ENCODE results near the gene EXOSC1.
"Not testable (repeated sequence)": the region's sequence is repeated elsewhere in the genome, so short reads cannot be mapped to it uniquely, and the experiment has no call there.

EXOSC1 gene

DNA sequence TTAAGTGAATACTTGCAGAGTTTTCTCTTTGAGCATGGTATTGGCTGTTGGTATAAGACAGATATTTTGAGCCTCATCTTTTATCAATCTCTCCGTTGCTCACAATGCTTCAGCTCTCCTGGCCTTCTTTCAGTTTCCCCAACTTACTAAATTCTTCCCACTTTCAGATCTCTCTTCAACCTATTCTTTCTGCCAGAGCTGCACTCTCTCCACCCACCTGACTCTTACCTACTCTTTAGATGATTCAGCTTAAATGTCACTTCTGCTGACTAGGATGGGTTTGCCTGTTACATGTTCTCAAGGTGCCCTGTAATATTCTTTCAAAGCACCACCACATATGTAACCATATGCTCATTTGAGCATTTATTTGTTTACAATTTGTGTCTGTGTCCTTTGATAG, 1.6 kb downstream of the EXOSC1 start:
- peaks cover 13 to 14% of the 10 kb centered on the region in 2 donors for H3K4me1 ChIP-seq (ENCODE audit: control insufficient read depth in 2 of 2, insufficient read depth in 2 of 2, low read length in 2 of 2)
- H3K36me3 ChIP-seq (ENCODE audit: control insufficient read depth in 2 of 2, insufficient read depth in 2 of 2, low read length in 2 of 2): peaks cover 11 to 20% of the 10 kb centered on the region in 2 donors
- no peaks in the 10 kb centered on the region for H3K27me3 ChIP-seq (ENCODE audit: control insufficient read depth in 2 of 2, insufficient read depth in 2 of 2, low read length in 2 of 2)
- H3K4me3 ChIP-seq (ENCODE audit: low read length in 2 of 2): no peak overlapping the region
- no peak overlapping the region for H3K27ac ChIP-seq (ENCODE audit: low read depth in 2 of 2, low read length in 2 of 2)
- H3K9me3 ChIP-seq (ENCODE audit: control insufficient read depth in 2 of 2, low read length in 2 of 2): no peaks in the 10 kb centered on the region
- no peak overlapping the region for H3K9ac ChIP-seq (ENCODE audit: low read depth in 1 of 2, low read length in 2 of 2)

- Histone ChIP-seq H3K27me3 (ENCODE audit: control insufficient read depth in 2 of 2, insufficient read depth in 2 of 2, low read length in 2 of 2) (no peaks in the 10 kb centered on the region), H3K4me1 (ENCODE audit: control insufficient read depth in 2 of 2, insufficient read depth in 2 of 2, low read length in 2 of 2) (peaks cover 9 to 14% of the 10 kb centered on the region in 2 donors), H3K27ac (ENCODE audit: low read depth in 2 of 2, low read length in 2 of 2) (no peak overlapping the region), H3K36me3 (ENCODE audit: control insufficient read depth in 2 of 2, insufficient read depth in 2 of 2, low read length in 2 of 2) (peaks cover 19 to 29% of the 10 kb centered on the region in 2 donors), H3K4me3 (ENCODE audit: low read length in 2 of 2) (no peak overlapping the region), H3K9me3 (ENCODE audit: control insufficient read depth in 2 of 2, low read length in 2 of 2) (no peaks in the 10 kb centered on the region), H3K9ac (ENCODE audit: low read depth in 1 of 2, low read length in 2 of 2) (no peak overlapping the region)
Measured at GRCh38 chr10:97442277-97442676, 3.5 kb downstream of the EXOSC1 start.

DNA sequence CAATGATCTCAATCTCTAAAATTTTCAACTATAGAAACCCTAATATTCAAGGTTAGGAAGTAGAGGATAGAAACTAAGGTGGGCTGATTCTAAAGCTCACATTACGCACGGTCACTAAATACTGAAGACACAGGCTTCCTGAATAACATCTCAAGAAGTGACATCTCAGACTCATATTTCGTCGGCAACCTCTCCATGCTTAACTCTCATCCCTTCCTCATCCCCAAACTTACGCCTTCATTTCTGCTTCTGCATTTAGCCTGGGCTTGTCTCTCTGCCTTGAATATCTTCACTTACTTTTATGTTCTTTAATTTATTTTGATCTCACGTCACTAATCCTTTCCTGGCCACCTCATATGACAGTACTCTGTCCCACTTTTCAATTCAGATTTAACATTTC, 10.6 kb downstream of the EXOSC1 start:
- Histone ChIP-seq H3K9ac (ENCODE audit: low read depth in 1 of 2, low read length in 2 of 2) (no peak overlapping the region), H3K4me3 (ENCODE audit: low read length in 2 of 2) (no peak overlapping the region), H3K9me3 (ENCODE audit: control insufficient read depth in 2 of 2, low read length in 2 of 2) (no peaks in the 10 kb centered on the region), H3K4me1 (ENCODE audit: control insufficient read depth in 2 of 2, insufficient read depth in 2 of 2, low read length in 2 of 2) (no peaks in the 10 kb centered on the region), H3K27me3 (ENCODE audit: control insufficient read depth in 2 of 2, insufficient read depth in 2 of 2, low read length in 2 of 2) (no peaks in the 10 kb centered on the region), H3K27ac (ENCODE audit: low read depth in 2 of 2, low read length in 2 of 2) (no peak overlapping the region), H3K36me3 (ENCODE audit: control insufficient read depth in 2 of 2, insufficient read depth in 2 of 2, low read length in 2 of 2) (peaks cover 48 to 64% of the 10 kb centered on the region in 2 donors)

- no peaks in the 10 kb centered on the region for H3K9me3 ChIP-seq (ENCODE audit: control insufficient read depth in 2 of 2, low read length in 2 of 2)
- H3K4me1 ChIP-seq (ENCODE audit: control insufficient read depth in 2 of 2, insufficient read depth in 2 of 2, low read length in 2 of 2): no peaks in the 10 kb centered on the region
- no peak overlapping the region for H3K4me3 ChIP-seq (ENCODE audit: low read length in 2 of 2)
- H3K27me3 ChIP-seq (ENCODE audit: control insufficient read depth in 2 of 2, insufficient read depth in 2 of 2, low read length in 2 of 2): no peaks in the 10 kb centered on the region
- H3K9ac ChIP-seq (ENCODE audit: low read depth in 1 of 2, low read length in 2 of 2): no peak overlapping the region
- H3K27ac ChIP-seq (ENCODE audit: low read depth in 2 of 2, low read length in 2 of 2): no peak overlapping the region
- peaks cover 49 to 66% of the 10 kb centered on the region in 2 donors for H3K36me3 ChIP-seq (ENCODE audit: control insufficient read depth in 2 of 2, insufficient read depth in 2 of 2, low read length in 2 of 2)
Measured at GRCh38 chr10:97434557-97434956, 11.2 kb downstream of the EXOSC1 start.

- Histone ChIP-seq H3K9me3 (ENCODE audit: control insufficient read depth in 2 of 2, low read length in 2 of 2) (no peaks in the 10 kb centered on the region), H3K9ac (ENCODE audit: low read depth in 1 of 2, low read length in 2 of 2) (no peak overlapping the region), H3K4me1 (ENCODE audit: control insufficient read depth in 2 of 2, insufficient read depth in 2 of 2, low read length in 2 of 2) (no peaks in the 10 kb centered on the region), H3K27ac (ENCODE audit: low read depth in 2 of 2, low read length in 2 of 2) (no peak overlapping the region), H3K4me3 (ENCODE audit: low read length in 2 of 2) (no peak overlapping the region), H3K36me3 (ENCODE audit: control insufficient read depth in 2 of 2, insufficient read depth in 2 of 2, low read length in 2 of 2) (peaks cover 48 to 62% of the 10 kb centered on the region in 2 donors), H3K27me3 (ENCODE audit: control insufficient read depth in 2 of 2, insufficient read depth in 2 of 2, low read length in 2 of 2) (no peaks in the 10 kb centered on the region)
Measured at GRCh38 chr10:97434055-97434454, 11.8 kb downstream of the EXOSC1 start.

DNA sequence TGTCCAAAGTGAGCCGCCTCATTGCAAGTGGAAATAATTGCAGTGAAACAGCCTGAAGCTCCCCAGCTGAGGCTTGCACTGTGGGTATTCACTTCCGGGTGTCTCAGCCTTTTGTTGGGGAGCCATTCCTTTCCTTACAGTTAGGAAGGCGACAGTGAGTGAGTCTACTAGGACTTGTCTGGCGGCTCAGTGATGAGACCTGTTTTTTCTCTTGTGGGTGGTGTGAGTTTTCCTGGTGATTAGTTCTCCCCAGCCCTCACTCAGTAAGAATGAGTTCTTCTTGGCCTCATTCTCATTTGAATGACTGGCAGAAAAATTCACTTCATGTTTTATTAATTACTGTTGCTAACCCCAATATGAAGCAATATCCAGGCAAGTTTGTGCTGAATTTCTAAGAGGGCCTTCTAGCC, 17.2 kb downstream of the EXOSC1 start:
- Histone ChIP-seq H3K4me1 (ENCODE audit: control insufficient read depth in 2 of 2, insufficient read depth in 2 of 2, low read length in 2 of 2) (peaks cover 20 to 21% of the 10 kb centered on the region in 2 donors), H3K27ac (ENCODE audit: low read depth in 2 of 2, low read length in 2 of 2) (peak overlapping the region; percentile 27 to 38), H3K4me3 (ENCODE audit: low read length in 2 of 2) (peak overlapping the region; percentile 11 to 48), H3K27me3 (ENCODE audit: control insufficient read depth in 2 of 2, insufficient read depth in 2 of 2, low read length in 2 of 2) (no peaks in the 10 kb centered on the region), H3K9me3 (ENCODE audit: control insufficient read depth in 2 of 2, low read length in 2 of 2) (no peaks in the 10 kb centered on the region), H3K9ac (ENCODE audit: low read depth in 1 of 2, low read length in 2 of 2) (peak overlapping the region in 1 of 2 donors; percentile 29), H3K36me3 (ENCODE audit: control insufficient read depth in 2 of 2, insufficient read depth in 2 of 2, low read length in 2 of 2) (peaks cover 25 to 26% of the 10 kb centered on the region in 2 donors)

DNA sequence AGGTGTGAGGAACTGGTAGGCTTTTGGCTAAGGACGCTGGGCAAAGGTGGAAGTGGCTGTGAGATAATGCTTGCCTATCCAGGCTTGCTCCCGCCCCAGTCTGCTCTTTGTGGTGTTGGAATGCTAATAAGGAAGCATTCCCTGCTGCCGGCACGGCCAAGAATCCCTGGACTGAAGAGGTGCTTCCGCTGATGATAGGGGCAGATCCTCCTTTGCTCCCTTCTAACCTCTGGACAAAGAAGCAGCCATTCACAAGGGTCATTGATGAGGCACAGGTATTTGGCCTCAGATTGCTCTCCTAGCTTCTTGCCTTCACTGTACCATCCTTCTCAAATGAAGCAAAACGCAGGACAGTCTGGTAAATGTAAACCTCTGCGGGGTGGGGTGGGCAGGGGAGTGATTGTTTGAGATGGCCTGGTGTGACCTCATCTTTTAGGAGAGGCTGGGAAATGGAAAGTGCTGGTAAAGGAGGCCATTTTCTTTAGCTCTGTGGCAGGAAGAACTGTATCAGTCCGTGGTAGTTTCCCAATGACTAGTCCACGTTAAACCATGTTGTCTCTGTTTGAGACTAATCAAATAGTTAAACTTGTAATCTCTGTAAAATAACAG, 18.1 kb downstream of the EXOSC1 start:
- Histone ChIP-seq H3K27ac (ENCODE audit: low read depth in 2 of 2, low read length in 2 of 2) (peak overlapping the region; percentile 90 to 92), H3K9me3 (ENCODE audit: control insufficient read depth in 2 of 2, low read length in 2 of 2) (no peaks in the 10 kb centered on the region), H3K4me3 (ENCODE audit: low read length in 2 of 2) (peak overlapping the region; percentile 86 to 98), H3K27me3 (ENCODE audit: control insufficient read depth in 2 of 2, insufficient read depth in 2 of 2, low read length in 2 of 2) (no peaks in the 10 kb centered on the region), H3K36me3 (ENCODE audit: control insufficient read depth in 2 of 2, insufficient read depth in 2 of 2, low read length in 2 of 2) (peaks cover 20 to 22% of the 10 kb centered on the region in 2 donors), H3K4me1 (ENCODE audit: control insufficient read depth in 2 of 2, insufficient read depth in 2 of 2, low read length in 2 of 2) (peaks cover 20 to 21% of the 10 kb centered on the region in 2 donors), H3K9ac (ENCODE audit: low read depth in 1 of 2, low read length in 2 of 2) (peak overlapping the region; percentile 85 to 94)

DNA sequence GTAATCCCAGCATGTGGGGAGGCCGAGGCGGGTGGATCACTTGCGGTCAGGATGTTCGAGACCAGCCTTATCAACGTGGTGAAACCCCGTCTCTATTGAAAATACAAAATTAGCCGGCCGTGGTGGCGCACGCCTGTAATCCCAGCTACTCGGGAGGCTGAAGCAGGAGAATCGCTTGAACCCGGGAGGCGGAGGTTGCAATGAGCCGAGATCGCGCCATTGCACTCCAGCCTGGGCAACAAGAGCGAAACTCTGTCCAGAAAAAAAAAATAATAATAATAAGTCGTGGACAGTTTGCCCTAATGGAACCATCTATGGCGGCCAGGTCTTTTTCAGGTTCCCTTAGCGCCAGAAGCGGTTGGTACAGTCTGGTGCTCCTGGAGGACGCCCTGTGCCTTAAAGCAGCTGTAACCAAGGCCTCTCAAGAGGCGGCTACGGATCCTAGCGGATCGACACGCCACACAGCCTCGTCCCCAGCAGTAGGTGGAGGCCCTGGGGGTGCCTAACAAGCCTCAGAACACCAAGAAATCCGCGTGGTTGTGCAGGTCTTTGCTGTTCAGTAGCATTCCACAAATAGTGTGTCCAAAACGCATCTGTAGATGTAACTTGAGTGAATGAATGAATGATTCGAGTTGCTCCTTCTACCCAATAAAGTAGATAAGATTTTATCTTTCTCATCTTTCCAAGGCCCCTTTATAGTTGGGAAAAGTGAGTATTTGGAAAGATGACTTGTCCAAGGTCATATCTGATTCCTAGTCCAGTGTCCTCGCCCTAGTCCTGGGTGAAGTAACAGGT, 18.8 kb downstream of the EXOSC1 start:
- Histone ChIP-seq H3K4me1 (ENCODE audit: control insufficient read depth in 2 of 2, insufficient read depth in 2 of 2, low read length in 2 of 2) (peaks cover 20 to 21% of the 10 kb centered on the region in 2 donors), H3K27me3 (ENCODE audit: control insufficient read depth in 2 of 2, insufficient read depth in 2 of 2, low read length in 2 of 2) (no peaks in the 10 kb centered on the region), H3K9me3 (ENCODE audit: control insufficient read depth in 2 of 2, low read length in 2 of 2) (no peaks in the 10 kb centered on the region), H3K4me3 (ENCODE audit: low read length in 2 of 2) (peak overlapping the region; percentile 86 to 98), H3K36me3 (ENCODE audit: control insufficient read depth in 2 of 2, insufficient read depth in 2 of 2, low read length in 2 of 2) (peaks cover 17 to 20% of the 10 kb centered on the region in 2 donors), H3K27ac (ENCODE audit: low read depth in 2 of 2, low read length in 2 of 2) (peak overlapping the region; percentile 90 to 92), H3K9ac (ENCODE audit: low read depth in 1 of 2, low read length in 2 of 2) (peak overlapping the region; percentile 85 to 94)

DNA sequence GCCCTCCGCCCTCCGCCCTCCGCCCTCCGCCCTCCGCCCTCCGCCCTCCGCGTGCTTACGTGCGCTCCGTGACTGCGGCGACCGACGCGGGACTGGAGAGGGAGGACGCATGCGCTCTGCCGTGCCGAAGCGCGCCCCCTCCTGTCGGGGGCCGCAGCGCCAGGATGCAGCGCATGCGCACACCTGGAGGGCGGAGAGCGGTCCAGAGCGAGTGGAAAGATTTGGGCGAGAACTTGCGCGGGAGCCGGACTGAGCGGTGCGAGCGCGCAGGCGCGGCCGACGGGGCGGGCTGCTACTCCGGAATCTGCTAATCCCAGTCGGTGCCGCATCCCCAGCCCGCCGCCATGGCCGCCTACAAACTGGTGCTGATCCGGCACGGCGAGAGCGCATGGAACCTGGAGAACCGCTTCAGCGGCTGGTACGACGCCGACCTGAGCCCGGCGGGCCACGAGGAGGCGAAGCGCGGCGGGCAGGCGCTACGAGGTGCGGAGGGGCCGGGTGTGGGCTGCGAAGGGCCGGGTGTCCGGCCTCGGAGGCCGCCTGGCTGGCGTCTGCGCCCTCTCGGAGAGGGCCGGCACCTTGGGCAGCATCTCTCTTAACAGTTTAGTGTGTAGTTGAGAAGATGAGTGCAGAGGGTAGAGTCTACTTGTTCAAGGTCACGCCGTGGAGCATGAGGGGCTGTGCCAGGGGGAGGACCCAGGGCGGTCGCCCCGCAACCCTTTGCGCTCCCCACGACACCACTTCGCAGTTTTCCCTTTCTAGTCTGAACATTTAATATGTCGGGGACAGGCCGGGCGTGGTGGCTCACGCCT, 19.6 kb downstream of the EXOSC1 start, which contains the start of gene PGAM1:
Gene PGAM1 (plus strand): TSS at position 228 of the 812 bp plus-strand sequence. CDS start 117 bp downstream, at position 345.
- peak within 1 kb of the TSS; percentile 90 to 92 for H3K27ac ChIP-seq (ENCODE audit: low read depth in 2 of 2, low read length in 2 of 2)
- peaks cover 9 to 13% of the 10 kb centered on the region in 2 donors for H3K36me3 ChIP-seq (ENCODE audit: control insufficient read depth in 2 of 2, insufficient read depth in 2 of 2, low read length in 2 of 2)
- H3K27me3 ChIP-seq (ENCODE audit: control insufficient read depth in 2 of 2, insufficient read depth in 2 of 2, low read length in 2 of 2): no peaks in the 10 kb centered on the region
- H3K4me3 ChIP-seq (ENCODE audit: low read length in 2 of 2): peak within 1 kb of the TSS; percentile 86 to 98
- H3K9ac ChIP-seq (ENCODE audit: low read depth in 1 of 2, low read length in 2 of 2): peak within 1 kb of the TSS; percentile 85 to 94
- H3K4me1 ChIP-seq (ENCODE audit: control insufficient read depth in 2 of 2, insufficient read depth in 2 of 2, low read length in 2 of 2): peaks cover 20 to 21% of the 10 kb centered on the region in 2 donors
- H3K9me3 ChIP-seq (ENCODE audit: control insufficient read depth in 2 of 2, low read length in 2 of 2): no peaks in the 10 kb centered on the region

DNA sequence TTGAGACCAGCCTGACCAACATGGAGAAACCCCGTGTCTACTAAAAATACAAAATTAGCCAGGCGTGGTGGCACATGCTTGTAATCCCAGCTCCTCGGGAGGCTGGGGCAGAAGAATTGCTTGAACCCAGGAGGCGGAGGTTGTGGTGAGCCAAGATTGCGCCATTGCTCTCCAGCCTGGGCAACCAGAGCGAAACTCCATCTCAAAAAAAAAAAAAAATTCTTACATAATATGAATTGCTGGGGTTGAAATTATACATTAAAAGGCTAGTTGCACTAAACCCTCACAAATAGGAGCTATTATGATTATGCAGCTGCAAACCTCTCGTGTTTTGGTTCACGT, 22.1 kb downstream of the EXOSC1 start:
- not testable (repeated sequence) for H3K9ac ChIP-seq (ENCODE audit: low read depth in 1 of 2, low read length in 2 of 2); H3K4me3 ChIP-seq (ENCODE audit: low read length in 2 of 2); H3K27me3 ChIP-seq (ENCODE audit: control insufficient read depth in 2 of 2, insufficient read depth in 2 of 2, low read length in 2 of 2); H3K27ac ChIP-seq (ENCODE audit: low read depth in 2 of 2, low read length in 2 of 2); H3K36me3 ChIP-seq (ENCODE audit: control insufficient read depth in 2 of 2, insufficient read depth in 2 of 2, low read length in 2 of 2); H3K9me3 ChIP-seq (ENCODE audit: control insufficient read depth in 2 of 2, low read length in 2 of 2)
- peaks cover 20 to 21% of the 10 kb centered on the region in 2 donors for H3K4me1 ChIP-seq (ENCODE audit: control insufficient read depth in 2 of 2, insufficient read depth in 2 of 2, low read length in 2 of 2)

Data from mucosa of rectum (tissue), 2 donors.